Stimulated activated naive CD8-positive, alpha-beta T cell treated with anti-CD3 and anti-CD28 coated beads, Interleukin-15, amount 100 ng/mL, for 72 hours (primary cell): ENCODE measurements around the gene TNFSF13.

Experiments used
- ATAC-seq: fragments of 150-1000 bp; cut with Tn5 transposase; 2 replicates; pipeline ENCODE4 v1.10.0; 2021; ENCODE audit warnings: mild to moderate bottlenecking, moderate library complexity
- DNase-seq, 2 donors: peaks; one replicate each; pipeline ENCODE4 v3.0.0; 2021 to 2022
- H3K27ac Mint-ChIP-seq, 2 donors: one replicate each; pipeline ENCODE4 v1.8.0; 2022; ENCODE audit warnings: mild to moderate bottlenecking in 2 of 2, mixed read lengths in 2 of 2, moderate library complexity in 2 of 2
- H3K27me3 Mint-ChIP-seq: one replicate; pipeline ENCODE4 v1.8.0; 2022; ENCODE audit warnings: mixed read lengths
- H3K4me1 Mint-ChIP-seq: one replicate; pipeline ENCODE4 v1.8.0; 2022; ENCODE audit warnings: mild to moderate bottlenecking, mixed read lengths
- H3K4me3 Mint-ChIP-seq, 2 donors: one replicate each; pipeline ENCODE4 v1.8.0; 2022; ENCODE audit warnings: mild to moderate bottlenecking in 2 of 2, mixed read lengths in 2 of 2, moderate library complexity in 1 of 2
- H3K9me3 Mint-ChIP-seq, 2 donors: one replicate each; pipeline ENCODE4 v1.8.0; 2022; ENCODE audit warnings: mixed read lengths in 2 of 2

TNFSF13 gene

GRCh38 chr17:7558544-7559319, at the start of gene TNFSF13:
Gene TNFSF13 (plus strand): TSS chr17:7558750. CDS start chr17:7559040, 290 bp downstream.
- Mint-ChIP-seq H3K27ac (peak within 1 kb of the TSS; percentile 95), H3K9me3 (no peaks in the 10 kb centered on the region), H3K4me3 (peak within 1 kb of the TSS; percentile 98 to 99), H3K4me1 (peaks cover 77% of the 10 kb centered on the region), H3K27me3 (no peaks in the 10 kb centered on the region)
- no peak for DNase-seq
- no peak for ATAC-seq

DNA sequence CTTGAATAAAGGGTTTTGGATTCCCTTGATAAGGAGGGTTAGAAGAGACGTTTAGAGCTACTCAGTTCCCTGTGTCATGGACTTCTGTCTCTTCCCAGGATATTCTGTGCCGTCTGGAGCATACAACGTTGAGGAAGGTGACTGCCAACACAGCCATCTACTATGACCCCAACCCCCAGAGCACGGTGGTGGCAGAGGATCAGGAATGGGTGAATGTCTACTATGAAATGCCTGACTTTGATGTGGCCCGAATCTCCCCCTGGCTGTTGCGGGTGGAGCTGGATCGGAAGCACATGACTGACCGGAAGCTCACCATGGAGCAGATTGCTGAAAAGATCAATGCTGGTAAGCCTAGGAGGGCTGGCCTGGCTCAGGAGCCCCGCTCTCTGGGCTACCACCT, 49.7 kb upstream of the TNFSF13 start:
- no peak for DNase-seq
- Mint-ChIP-seq H3K27ac (no peak overlapping the region), H3K9me3 (no peaks in the 10 kb centered on the region), H3K4me1 (peaks cover 13% of the 10 kb centered on the region), H3K4me3 (no peak overlapping the region), H3K27me3 (no peaks in the 10 kb centered on the region)
- ATAC-seq: no peak

DNA sequence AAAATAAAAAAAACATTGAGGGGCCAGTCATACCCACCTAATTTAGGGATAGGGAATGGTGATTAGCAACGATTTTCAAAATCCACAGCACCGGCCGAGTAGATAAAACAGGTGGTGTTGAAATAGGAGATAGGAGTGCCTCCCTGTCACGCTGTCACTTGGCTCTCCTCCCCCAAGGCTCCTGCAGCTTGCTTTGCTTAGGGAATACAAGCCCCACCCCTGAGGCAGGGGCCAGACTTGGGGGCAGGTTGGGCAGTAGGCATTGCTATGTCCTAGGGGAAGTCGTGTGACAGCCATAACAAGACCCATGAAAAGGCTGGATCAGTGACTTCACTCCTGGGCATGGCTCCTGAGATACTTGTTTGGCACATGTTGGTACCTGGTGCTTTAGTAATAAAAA, 48.6 kb upstream of the TNFSF13 start:
- Mint-ChIP-seq H3K4me3 (no peak overlapping the region), H3K9me3 (no peaks in the 10 kb centered on the region), H3K27ac (no peak overlapping the region), H3K4me1 (peaks cover 22% of the 10 kb centered on the region), H3K27me3 (no peaks in the 10 kb centered on the region)
- ATAC-seq: no peak
- DNase-seq: no peak

DNA sequence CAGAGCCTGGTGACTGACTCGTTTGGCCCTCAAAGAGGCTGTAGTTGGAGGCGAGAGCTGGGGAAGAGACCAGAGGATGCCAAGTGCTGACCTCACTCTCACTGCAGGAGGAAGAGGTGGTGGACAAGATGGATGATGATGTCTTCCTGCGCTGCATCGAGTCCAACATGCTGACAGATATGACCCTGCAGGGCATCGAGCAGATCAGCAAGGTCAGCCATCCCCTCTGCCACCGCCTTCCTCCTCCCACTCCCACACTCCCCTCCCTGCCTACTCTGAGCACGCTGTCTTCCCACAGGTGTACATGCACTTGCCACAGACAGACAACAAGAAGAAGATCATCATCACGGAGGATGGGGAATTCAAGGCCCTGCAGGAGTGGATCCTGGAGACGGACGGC, 47.4 kb upstream of the TNFSF13 start:
- peak overlapping the region in 1 of 2 donors; percentile 89 for H3K27ac Mint-ChIP-seq
- H3K4me3 Mint-ChIP-seq: no peak overlapping the region
- peaks cover 22% of the 10 kb centered on the region for H3K4me1 Mint-ChIP-seq
- no peaks in the 10 kb centered on the region for H3K9me3 Mint-ChIP-seq
- ATAC-seq: no peak
- no peaks in the 10 kb centered on the region for H3K27me3 Mint-ChIP-seq
- no peak for DNase-seq

GRCh38 chr17:7512105-7512504, 46.4 kb upstream of the TNFSF13 start:
- Mint-ChIP-seq H3K9me3 (no peaks in the 10 kb centered on the region), H3K27me3 (no peaks in the 10 kb centered on the region), H3K27ac (peak overlapping the region in 1 of 2 donors; percentile 20), H3K4me1 (peaks cover 22% of the 10 kb centered on the region), H3K4me3 (no peak overlapping the region)
- DNase-seq (no peak), ATAC-seq (no peak)

DNA sequence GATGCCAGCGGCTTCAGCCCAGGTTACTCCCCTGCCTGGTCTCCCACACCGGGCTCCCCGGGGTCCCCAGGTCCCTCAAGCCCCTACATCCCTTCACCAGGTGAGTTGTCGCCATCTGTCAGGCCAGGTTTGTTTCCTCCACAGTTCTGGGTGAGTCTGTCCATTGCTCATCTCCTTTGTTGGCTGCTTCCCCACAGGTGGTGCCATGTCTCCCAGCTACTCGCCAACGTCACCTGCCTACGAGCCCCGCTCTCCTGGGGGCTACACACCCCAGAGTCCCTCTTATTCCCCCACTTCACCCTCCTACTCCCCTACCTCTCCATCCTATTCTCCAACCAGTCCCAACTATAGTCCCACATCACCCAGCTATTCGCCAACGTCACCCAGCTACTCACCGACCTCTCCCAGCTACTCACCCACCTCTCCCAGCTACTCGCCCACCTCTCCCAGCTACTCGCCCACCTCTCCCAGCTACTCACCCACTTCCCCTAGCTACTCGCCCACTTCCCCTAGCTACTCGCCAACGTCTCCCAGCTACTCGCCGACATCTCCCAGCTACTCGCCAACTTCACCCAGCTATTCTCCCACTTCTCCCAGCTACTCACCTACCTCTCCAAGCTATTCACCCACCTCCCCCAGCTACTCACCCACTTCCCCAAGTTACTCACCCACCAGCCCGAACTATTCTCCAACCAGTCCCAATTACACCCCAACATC, 45.6 kb upstream of the TNFSF13 start:
- DNase-seq (no peak), ATAC-seq (peak; percentile 21)
- peaks cover 22% of the 10 kb centered on the region for H3K4me1 Mint-ChIP-seq
- H3K9me3 Mint-ChIP-seq: no peaks in the 10 kb centered on the region
- no peaks in the 10 kb centered on the region for H3K27me3 Mint-ChIP-seq
- no peak overlapping the region for H3K4me3 Mint-ChIP-seq
- H3K27ac Mint-ChIP-seq: no peak overlapping the region

- Mint-ChIP-seq H3K27me3 (no peaks in the 10 kb centered on the region), H3K4me1 (peaks cover 22% of the 10 kb centered on the region), H3K9me3 (no peaks in the 10 kb centered on the region), H3K27ac (peak overlapping the region; percentile 27 to 30), H3K4me3 (no peak overlapping the region)
- no peak for ATAC-seq
- DNase-seq: no peak
Measured at GRCh38 chr17:7513850-7514419, 44.6 kb upstream of the TNFSF13 start.

- Mint-ChIP-seq H3K27ac (peak overlapping the region in 1 of 2 donors; percentile 87), H3K4me3 (no peak overlapping the region), H3K27me3 (no peaks in the 10 kb centered on the region), H3K9me3 (no peaks in the 10 kb centered on the region), H3K4me1 (peaks cover 16% of the 10 kb centered on the region)
- no peak for DNase-seq
- no peak for ATAC-seq
Measured at GRCh38 chr17:7515911-7516610, 42.5 kb upstream of the TNFSF13 start.

DNA sequence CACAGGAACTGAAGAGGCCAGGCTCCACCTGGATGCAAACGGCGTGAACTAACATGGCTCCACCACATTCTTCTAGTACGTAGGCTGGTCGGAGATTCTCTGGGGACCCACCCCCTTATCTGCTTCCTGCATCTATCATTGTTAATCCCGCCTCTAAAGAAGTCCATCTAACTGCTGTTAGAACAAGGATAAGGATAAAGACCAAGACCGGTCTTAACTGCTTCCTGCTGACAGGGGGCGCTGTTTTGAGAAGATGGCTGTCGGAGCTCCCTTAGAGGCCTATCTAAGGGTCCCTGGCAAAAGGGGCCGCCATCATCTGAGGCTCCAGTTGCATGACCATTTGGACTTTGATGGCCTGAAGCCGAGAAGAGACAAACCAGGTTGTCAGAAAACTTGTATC, 35.5 kb upstream of the TNFSF13 start:
- DNase-seq: peak; percentile 39 to 42
- H3K27me3 Mint-ChIP-seq: no peaks in the 10 kb centered on the region
- peaks cover 8% of the 10 kb centered on the region for H3K4me1 Mint-ChIP-seq
- no peak overlapping the region for H3K27ac Mint-ChIP-seq
- ATAC-seq: peak; percentile 66
- no peak overlapping the region for H3K4me3 Mint-ChIP-seq
- peaks cover 0 to 6% of the 10 kb centered on the region in 2 donors for H3K9me3 Mint-ChIP-seq

GRCh38 chr17:7528842-7529241, 29.7 kb upstream of the TNFSF13 start:
- H3K27me3 Mint-ChIP-seq: no peaks in the 10 kb centered on the region
- no peak overlapping the region for H3K4me3 Mint-ChIP-seq
- H3K4me1 Mint-ChIP-seq: no peaks in the 10 kb centered on the region
- H3K27ac Mint-ChIP-seq: no peak overlapping the region
- H3K9me3 Mint-ChIP-seq: peaks cover 8 to 20% of the 10 kb centered on the region in 2 donors
- DNase-seq (no peak), ATAC-seq (no peak)

GRCh38 chr17:7530023-7530900, 28.3 kb upstream of the TNFSF13 start:
- Mint-ChIP-seq H3K9me3 (peaks cover 8 to 20% of the 10 kb centered on the region in 2 donors), H3K4me1 (no peaks in the 10 kb centered on the region), H3K27ac (no peak overlapping the region), H3K4me3 (no peak overlapping the region), H3K27me3 (no peaks in the 10 kb centered on the region)
- no peak for ATAC-seq
- no peak for DNase-seq

DNA sequence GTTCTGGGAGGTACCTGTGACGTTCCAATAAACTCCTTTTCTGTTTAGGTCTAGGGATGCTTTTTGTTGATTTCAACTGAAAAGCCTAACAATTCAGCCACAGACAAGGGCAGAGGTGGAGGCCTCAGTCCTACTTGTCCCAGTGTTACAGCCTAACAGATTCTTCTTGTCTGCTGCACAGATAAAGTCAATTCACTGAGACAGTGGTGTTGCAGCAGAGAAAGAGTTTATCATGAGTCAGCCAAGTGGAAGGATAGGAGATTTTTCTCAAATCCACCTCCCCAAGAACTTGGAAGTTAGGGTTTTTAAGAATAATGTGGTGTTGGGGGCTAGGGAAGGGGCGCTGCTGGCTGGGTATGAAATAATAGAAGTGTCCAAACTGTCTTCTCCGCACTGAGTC, 20.5 kb upstream of the TNFSF13 start:
- Mint-ChIP-seq H3K9me3 (no peaks in the 10 kb centered on the region), H3K4me1 (no peaks in the 10 kb centered on the region), H3K27me3 (no peaks in the 10 kb centered on the region), H3K4me3 (no peak overlapping the region), H3K27ac (no peak overlapping the region)
- no peak for DNase-seq
- ATAC-seq: no peak

- Mint-ChIP-seq H3K4me1 (no peaks in the 10 kb centered on the region), H3K27ac (no peak overlapping the region), H3K4me3 (no peak overlapping the region), H3K9me3 (no peaks in the 10 kb centered on the region), H3K27me3 (no peaks in the 10 kb centered on the region)
- DNase-seq: no peak
- ATAC-seq: no peak
Measured at GRCh38 chr17:7538891-7539545, 19.5 kb upstream of the TNFSF13 start.

DNA sequence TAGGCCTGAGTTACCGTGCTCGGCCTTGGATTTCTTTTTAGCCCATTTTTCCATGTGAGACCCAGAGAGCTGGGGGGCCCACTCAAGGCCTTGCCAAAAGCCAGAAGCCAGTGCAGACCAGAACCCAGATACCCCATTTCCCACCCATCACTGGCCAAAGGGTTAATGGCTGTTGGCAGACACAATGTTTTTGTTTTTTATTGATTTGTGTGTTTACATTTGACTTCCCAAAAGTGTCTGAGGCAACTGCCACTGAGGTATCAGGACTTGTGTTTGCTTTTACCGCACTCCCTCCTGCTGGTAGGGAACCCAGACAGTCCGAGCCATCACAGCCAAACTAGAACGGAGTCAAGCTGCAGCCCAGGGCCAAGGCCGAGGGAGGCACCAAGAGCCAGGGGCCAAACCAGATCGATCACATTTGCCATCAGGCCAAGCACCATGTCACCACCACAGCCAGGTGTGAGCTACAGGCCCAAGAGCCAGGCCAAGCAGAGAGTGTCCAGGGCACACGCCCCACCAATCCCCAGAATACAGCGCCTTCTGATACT, 17.4 kb upstream of the TNFSF13 start:
- Mint-ChIP-seq H3K4me3 (no peak overlapping the region), H3K4me1 (no peaks in the 10 kb centered on the region), H3K27me3 (no peaks in the 10 kb centered on the region), H3K9me3 (no peaks in the 10 kb centered on the region), H3K27ac (no peak overlapping the region)
- DNase-seq (no peak), ATAC-seq (no peak)
